ENCODE measurements around the gene PTPRN2.
"Not testable (repeated sequence)": the region's sequence is repeated elsewhere in the genome, so short reads cannot be mapped to it uniquely, and the experiment has no call there.

Gene PTPRN2

DNA sequence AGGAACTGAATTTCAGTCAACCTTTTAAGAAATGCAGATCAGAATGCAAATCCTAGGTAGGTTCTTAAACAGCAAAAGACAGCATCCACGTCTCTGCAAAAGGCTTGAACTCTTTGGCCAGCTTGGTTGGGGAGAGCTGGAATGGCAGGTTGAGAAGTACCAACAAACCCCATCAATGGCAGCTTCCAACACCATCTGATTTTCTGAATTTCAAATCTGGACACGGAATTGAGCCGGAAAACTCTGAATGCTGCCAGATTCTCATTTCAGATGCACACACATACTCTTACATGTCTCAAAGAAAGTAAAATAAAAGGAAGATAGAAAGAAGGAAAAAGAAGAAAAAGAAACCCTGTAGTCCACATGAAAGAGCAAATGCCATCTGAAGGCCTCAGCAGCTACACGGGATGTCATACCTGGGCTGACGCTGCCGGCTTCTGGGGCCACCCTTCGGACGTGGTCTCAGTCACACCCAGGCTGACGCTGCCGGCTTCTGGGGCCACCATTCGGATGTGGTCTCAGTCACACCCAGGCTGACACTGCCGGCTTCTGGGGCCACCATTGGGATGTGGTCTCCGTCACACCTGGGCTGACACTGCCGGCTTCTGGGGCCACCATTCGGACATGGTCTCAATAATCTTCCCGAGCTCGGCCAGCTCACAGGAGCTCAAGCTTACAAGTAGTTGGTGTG, 165.3 kb downstream of the PTPRN2 start:
- FAIRE-seq, result no peak
- no peak for DNase-seq (ENCODE audit: low spot score)

DNA sequence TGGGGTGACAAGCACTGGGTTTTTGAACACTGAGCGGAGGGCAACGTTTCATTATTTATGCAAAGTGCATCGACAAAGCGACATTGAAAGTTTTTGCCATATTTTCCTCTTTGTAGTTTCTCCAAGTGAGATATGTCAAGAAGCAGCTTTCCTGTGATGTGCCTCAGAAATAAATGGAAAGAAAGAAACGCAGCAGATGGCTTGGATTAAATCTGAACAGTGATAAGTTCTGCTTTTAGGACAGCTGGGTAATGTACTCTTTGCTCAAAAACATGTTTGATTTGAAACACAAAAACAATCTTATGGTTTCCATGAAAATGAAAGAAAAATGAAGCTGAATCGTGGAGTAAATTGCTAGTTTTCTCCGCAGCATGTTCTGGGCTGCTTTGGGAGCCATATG, 166.3 kb downstream of the PTPRN2 start:
- no peak for FAIRE-seq
- no peak for DNase-seq (ENCODE audit: low spot score)

DNA sequence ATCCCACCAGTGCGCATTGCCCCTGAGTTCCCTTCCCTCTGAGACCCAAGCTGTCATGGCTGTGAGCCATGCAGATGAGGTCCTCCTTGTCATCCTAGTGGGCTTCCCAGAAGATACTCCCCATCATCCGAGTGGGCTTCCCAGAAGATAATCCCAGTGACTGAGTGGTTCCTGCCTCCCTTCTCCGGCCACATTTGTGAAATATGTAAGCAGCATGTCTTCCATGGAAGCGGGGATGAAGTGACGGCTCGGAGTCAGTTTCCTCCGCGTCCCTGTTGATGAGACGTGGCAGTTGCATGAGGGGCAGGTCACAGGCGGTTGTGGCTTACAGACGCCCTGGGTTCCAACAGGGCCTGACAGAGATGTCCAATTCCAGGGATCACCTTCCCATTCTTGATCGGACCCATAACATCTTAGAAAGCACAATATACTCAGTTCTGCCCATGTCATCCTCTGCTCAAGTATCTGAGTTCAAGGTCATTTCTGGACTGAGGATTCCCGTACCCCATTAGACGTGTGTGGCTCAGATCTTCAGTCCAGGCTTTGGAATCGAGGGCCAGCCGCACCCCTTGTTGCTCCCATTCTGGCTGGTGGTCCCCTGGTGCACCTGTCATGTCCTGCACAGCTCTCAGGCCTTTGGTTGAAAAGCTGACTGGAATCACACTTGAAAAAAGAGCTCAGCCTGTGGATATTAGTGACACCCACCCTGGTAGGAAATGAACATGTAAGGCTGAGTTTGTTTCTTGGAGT, 166.9 kb downstream of the PTPRN2 start:
- FAIRE-seq (no peak), DNase-seq (ENCODE audit: low spot score) (no peak)

DNA sequence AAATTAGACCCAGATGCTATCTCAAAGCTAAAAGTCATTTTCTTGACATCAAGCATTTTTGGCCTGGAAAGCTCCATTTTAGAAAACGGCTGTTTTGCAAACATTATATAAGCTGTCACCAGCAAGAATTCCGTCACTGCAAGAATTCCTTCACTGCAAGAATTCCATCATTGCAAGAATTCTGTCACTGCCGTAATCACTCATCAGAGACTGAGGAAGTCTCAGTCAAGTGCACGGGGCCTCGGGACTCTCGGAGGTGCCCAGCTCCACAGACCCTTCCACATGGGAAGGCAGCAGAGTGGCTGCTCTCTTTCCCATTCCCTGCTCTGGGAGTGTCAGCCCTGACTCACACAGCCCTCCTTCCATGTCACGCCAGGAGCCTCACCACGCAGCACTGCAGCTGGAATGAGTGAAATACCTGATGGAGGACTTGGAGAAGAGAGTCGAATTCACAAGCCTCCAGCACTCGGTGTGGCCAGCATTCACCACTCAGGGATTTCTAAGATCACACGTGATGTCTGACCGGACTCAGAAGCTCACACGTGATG, 168.3 kb downstream of the PTPRN2 start:
- FAIRE-seq (no peak), DNase-seq (ENCODE audit: low spot score) (no peak)

DNA sequence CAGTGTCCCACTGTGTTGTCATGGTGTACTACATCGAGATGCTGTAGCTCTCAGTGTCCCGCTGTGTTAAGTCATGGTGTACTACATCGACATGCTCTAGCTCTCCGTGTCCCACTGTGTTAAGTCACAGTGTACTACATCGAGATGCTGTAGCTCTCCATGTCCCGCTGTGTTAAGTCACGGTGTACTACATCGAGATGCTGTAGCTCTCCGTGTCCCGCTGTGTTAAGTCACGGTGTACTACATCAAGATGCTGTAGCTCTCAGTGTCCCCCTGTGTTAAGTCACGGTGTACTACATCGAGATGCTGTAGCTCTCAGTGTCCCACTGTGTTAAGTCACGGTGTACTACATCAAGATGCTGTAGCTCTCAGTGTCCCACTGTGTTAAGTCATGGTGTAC, 169.2 kb downstream of the PTPRN2 start:
- FAIRE-seq, result peak; percentile 9
- DNase-seq (ENCODE audit: low spot score), result not testable (repeated sequence)

DNA sequence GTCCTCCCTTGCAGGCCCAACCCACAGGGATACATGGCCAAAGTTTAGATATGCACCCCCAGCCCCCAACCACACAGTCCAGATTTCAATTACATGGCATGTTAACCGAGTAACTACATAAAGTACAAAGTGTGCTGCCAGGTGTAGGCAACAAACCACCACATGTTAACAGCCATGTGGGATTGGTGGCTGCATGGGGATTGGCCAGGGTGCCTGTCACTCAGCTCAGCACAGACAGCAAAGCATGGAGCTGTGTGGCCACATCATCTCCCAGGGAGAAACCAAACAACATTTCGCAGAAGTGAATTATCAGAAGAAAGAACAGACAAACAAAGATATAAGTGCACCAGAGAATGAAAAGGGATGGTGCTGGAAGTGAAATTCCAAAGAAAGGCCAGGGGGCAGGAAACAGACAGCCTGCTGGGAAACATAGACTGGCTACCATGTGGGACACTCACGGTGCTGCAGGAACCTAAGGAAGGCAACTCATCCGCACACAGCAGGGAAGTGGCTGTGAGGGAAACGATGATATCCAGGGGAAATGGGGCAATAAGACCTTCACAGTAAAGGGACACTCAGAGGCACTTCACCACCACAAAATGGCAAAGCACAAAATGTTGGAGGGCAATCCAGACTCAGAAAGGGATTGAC, 171.2 kb downstream of the PTPRN2 start:
- no peak for DNase-seq (ENCODE audit: low spot score)
- FAIRE-seq, result no peak

DNA sequence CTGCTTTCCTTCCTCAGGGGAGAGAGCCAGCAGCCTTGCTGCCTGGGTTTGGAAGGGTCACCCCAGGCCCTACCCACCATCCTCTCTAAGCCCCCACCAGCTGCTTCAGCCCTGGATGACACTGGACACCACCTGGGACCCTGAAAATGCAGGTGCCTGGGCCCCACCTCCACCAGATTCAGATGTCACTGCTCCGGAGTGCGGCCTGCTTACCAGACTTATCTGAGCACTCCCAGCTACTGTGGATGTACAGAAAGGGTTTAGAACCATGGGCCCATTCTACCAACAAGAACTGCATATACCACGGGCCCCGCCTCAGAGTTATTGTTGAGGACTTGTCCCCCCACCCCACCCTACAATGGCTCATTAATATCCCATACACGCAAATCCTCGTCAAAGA, 172.3 kb downstream of the PTPRN2 start:
- no peak for DNase-seq (ENCODE audit: low spot score)
- FAIRE-seq, result no peak

DNA sequence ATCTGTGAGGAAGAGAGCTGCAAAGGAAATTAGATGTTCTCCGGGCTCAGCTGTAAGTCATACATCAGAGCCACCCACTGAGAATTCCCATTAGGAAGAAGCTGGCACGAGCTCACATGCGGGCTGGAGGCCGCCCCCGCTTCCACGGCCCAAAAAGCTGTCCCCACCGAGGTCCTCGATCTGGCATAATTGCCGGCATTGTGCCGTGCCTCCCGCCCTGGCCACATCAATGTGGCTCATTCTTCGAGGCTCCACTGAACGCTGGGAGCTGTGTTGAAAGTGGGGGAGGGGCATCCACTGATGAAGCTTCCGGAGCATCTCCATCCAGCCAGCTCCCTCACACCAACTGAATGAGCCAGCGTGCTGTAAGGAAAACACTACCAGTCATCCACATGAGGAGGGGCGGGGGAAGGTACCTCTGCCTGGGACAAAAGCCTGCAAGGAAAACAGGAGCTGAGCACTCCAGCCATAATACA, 173.1 kb downstream of the PTPRN2 start:
- no peak for FAIRE-seq
- DNase-seq (ENCODE audit: low spot score), result peak; percentile 40

DNA sequence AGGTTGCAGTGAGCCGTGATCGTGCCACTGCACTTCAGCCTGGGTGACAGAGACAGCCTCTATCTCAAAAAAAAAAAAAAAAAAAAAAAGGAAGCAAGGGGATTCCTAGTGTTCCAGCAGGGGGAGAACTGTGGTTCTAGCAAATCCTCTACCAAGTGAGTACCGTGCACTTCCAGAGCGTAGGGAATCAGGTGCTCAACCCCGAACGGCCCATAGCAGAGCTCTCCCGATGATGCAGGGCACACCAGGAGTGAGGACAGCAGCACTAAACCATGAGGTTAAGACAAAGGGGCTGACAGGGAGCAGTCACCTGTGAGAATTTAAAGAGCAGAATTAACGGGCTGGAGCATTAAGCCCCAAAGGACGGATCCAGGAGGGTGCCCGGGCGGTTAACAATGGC, 173.6 kb downstream of the PTPRN2 start:
- no peak for FAIRE-seq
- DNase-seq (ENCODE audit: low spot score), result no peak

DNA sequence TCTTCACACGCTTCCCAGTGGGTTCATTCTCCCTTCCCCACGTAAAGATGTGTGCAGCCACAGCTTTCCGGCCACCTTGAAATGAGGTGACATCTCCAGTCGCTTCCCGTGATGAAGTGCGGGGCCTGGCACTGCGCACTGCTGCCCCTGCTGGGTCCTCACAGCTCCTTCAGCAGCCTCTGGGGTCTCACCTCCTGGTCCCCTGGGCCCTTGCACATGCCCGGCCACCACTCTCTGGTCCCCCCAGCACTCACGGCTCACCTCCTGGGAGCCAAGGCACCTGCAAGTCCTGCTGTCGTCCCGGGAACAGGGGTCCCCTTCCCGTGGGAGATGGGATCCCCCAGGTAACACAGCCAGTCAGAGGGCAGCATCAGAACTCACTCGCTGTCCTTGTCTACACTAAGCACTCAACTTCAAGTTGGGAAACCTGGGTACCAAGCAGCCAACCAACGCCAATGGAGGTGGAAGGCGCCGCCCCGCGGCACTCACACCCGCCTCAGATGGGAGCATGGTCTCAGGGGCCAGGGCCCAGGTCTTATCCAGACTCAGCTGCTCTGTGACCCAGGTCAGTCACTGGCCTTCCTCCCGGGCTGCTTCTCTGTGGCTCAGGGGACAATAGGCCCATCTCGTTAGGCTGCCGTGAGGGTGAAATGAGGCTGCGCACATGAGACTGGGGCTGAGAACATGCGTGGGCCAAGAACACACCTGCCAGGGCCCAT, 176.2 kb downstream of the PTPRN2 start:
- FAIRE-seq (no peak), DNase-seq (ENCODE audit: low spot score) (no peak)

DNA sequence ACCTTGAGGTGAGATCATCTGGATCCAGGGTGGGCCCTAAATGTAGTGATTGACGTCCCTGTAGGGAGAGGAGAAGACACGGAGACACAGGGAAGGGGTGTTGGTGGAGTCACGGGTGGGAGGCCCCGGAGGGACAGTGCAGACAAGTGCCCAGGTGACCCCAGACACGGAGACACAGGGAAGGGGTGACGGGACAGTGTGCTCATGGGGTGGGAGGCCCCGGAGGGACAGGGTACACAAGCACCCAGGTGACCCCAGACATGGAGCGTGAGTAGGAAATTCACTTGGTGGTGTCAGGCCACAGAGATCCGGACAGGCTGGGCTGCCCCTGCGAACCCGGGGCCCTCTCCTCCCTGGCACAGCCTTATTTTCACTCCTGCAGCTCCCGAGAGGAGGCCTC, 176.9 kb downstream of the PTPRN2 start:
- FAIRE-seq, result no peak

DNA sequence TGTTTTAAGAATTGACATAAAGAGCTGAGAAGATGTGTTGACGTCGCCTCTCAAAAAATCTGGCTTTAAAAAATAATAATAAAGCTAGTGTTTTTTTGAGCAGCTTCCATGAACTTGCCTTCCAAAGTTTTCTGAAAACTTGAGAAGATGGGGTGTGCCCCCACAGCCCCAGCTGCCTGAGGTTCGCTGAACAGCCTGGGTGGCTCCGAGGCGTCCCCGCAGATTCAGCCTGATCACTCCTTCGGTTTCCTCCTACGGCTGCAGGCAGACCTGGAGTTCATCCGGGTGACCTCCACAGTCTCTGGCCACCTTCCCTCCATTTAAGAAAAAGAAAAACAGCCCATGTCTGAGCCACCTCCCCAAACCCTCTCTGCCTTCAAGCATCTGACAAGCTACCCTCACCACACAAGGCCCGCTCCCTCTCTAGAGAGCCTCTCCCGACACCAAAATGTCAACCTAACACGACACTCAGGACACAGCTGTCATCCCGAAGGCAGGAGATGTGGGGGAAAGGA, 177.8 kb downstream of the PTPRN2 start:
- DNase-seq (ENCODE audit: low spot score), result no peak
- no peak for FAIRE-seq

More for the DNA sequence above, 176.9 kb downstream of the PTPRN2 start:
- DNase-seq (ENCODE audit: low spot score), result no peak

DNA sequence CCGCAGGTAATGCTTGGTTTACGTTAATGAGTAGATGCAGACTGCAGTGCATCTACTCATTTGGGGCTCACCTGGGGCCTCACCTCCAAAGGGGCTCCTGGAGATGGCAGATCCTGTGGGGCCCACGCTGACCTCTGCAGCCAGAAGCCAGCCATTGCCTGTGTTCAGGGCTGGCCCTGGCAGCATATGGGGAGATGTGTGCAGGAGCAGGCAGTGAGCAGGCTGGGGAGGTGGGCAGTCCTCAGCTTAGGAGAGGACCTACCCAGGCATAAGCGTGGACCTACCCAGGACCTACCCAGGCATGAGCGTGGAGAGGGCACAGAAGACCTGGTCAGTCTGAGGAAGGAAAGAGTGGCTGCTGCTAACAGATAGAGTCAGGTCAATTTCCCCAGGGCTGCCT, 178.5 kb downstream of the PTPRN2 start:
- DNase-seq (ENCODE audit: low spot score) (no peak), FAIRE-seq (no peak)

DNA sequence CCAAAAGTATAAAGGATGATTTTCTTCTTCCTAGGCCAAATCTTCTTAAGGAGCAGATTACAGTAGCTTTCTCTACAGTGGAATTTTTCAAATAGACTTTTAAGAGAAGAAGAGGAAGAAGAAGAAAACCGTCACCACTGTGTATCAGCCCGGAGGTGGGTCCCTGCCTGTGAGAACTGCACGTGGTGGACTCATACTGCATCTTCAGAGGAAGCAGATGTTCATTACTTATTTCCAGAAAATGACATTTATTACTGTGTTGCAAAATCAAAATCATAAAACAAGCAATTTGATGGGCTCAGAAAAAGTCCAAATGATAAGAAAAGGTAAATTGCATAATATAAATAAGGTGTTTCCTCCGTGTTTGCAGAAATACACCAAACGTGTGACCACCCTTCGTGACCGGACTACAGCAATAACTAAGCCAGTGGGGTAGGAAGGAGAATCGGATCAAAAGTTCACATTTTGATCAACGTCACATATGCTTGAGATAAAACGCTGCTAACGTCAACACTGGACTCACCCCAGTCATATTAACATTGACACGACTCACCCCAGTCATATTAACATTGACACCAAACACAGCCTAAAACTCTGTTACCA, 179.2 kb downstream of the PTPRN2 start:
- FAIRE-seq (no peak), DNase-seq (ENCODE audit: low spot score) (no peak)

DNA sequence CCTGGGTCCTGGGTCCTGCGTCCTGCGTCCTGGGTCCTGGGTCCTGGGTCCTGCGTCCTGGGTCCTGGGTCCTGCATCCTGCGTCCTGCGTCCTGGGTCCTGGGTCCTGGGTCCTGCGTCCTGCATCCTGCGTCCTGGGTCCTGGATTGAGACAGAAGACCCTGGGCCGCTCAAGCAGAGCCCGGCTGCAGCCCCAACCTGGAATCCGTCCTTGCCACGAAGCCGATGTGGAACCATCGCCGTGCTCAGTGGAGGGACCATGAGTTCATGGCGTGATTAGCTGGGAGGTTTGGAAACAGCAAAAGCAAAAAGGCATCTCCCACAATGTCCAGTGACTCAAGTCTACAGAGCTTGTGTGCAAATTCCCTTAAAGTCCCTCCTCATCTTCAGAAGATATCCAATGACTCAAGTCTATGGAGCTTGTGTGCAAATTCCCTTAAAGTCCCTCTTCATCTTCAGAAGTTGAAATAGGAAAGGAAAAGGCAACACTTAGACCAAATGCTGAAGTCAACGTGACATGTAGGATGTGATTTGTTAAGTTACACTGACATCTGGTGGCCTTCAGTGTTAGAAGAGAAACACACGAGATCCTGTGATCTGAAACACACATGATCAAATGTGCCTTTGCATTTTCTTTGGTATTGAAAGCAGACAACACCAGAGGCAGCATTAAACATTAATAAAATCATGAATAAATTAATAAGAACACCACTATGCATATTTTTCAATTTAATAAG, 179.9 kb downstream of the PTPRN2 start:
- DNase-seq (ENCODE audit: low spot score) (peak; percentile 42), FAIRE-seq (no peak)

DNA sequence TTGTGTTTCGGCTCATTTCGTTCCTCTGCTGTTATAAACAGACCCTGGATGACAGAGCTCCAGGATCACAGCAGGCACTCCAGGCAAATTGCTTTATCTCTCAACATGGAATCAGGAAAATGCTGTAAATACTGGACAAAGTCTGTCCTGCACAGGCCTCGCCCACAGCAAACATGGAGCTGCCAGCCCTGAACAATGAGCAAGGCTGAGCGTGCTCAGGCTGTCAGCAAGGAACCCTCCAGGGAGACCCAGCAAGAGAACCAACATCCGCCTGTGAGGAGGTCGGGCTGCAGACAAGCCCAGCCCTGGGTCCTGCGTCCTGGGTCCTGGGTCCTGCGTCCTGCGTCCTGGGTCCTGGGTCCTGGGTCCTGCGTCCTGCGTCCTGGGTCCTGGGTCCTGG, 180.8 kb downstream of the PTPRN2 start:
- no peak for FAIRE-seq
- DNase-seq (ENCODE audit: low spot score), result no peak

DNA sequence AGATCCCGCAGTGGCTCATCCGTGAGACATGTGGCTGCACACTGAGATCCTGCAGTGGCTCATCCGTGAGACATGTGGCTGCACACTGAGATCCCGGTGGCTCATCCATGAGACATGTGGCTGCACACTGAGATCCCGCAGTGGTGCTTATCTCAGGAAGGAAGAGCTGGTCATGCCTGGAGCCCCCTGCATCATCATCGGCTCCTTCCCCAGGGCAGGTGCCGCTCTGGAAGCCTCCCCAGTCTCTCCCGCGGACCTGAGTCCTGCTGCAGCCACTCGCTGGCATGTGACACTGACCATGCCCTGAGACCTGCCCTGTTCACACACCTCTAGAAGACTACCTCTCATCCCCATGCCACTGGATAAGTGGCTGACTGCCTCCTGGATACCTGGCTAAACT, 181.3 kb downstream of the PTPRN2 start:
- no peak for DNase-seq (ENCODE audit: low spot score)
- no peak for FAIRE-seq

DNA sequence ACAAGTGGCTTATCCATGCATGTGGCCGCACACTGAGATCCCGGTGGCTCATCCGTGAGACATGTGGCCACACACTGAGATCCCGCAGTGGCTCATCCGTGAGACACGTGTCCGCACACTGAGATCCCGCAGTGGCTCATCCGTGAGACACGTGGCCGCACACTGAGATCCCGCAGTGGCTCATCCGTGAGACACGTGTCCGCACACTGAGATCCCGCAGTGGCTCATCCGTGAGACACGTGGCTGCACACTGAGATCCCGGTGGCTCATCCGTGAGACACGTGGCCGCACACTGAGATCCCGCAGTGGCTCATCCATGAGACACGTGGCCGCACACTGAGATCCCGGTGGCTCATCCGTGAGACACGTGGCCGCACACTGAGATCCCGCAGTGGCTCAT, 181.9 kb downstream of the PTPRN2 start:
- DNase-seq (ENCODE audit: low spot score); FAIRE-seq: not testable (repeated sequence)

DNA sequence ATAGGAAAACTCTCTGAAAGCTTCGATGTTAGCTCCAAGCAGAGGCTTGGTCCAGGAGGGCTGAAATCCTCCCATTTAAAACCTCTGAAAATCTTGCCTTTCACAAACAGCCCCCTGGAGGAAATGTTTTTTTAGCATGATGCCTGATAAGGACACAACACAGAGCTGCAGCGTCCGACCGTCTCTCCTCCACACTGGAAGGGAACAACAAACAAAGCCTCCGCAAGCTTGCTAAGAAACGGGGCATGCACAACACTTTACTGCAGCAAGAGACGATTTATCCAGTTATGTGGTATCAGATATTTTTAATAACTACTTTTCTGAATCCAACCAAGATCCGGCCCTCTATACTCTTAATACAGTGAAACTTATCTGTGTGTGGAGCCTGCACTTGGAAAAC, 182.3 kb downstream of the PTPRN2 start:
- FAIRE-seq (no peak), DNase-seq (ENCODE audit: low spot score) (no peak)
